ENCODE measurements around the gene CLCN1.

- TF ChIP-seq EZH2 (IDR thresholded peaks at IDR 0.05): no peak
- no peak for TF ChIP-seq CTCF (IDR thresholded peaks at IDR 0.05)
- no peak for TF ChIP-seq EZH2phosphoT487 (IDR thresholded peaks at IDR 0.05)
Measured at GRCh38 chr7:143359771-143360353, 44.0 kb downstream of the CLCN1 start.
